ENCODE data around the gene TAB2.
"Not testable (repeated sequence)": the region's sequence is repeated elsewhere in the genome, so short reads cannot be mapped to it uniquely, and the experiment has no call there.

TAB2 gene

GRCh38 chr6:149455031-149455732 lies 137.7 kb downstream of the TAB2 start:
- no peak for DNase-seq (ENCODE audit: low read depth, low spot score)
- no peak for TF ChIP-seq CTCF (IDR thresholded peaks at IDR 0.05; ENCODE audit: insufficient read depth, low read length, missing control alignments)
- CTCF ChIA-PET = interaction anchor here (1.2 to 2.3 kb wide), 7 partner anchors 10 to 427 kb away, joined by 3 to 14 read pairs (median 7); no protein-coding TSS in a partner anchor
- no peak overlapping the region for H3K4me3 ChIP-seq (ENCODE audit: low read depth, low read length)
- POLR2A ChIA-PET = no interaction called here

GRCh38 chr6:149456311-149457021 lies 139.0 kb downstream of the TAB2 start:
- CTCF ChIA-PET = interaction anchor here (2.0 kb wide), 1 partner anchor 24 kb away, joined by 7 read pairs; no protein-coding TSS in a partner anchor
- TF ChIP-seq CTCF (IDR thresholded peaks at IDR 0.05; ENCODE audit: insufficient read depth, low read length, missing control alignments) = no peak
- H3K4me3 ChIP-seq (ENCODE audit: low read depth, low read length) = no peak overlapping the region
- POLR2A ChIA-PET = no interaction called here
- no peak for DNase-seq (ENCODE audit: low read depth, low spot score)

GRCh38 chr6:149457316-149457884 lies 139.9 kb downstream of the TAB2 start:
- ChIA-PET POLR2A (no interaction called here), CTCF (interaction anchor here (1.3 kb wide), 1 partner anchor 24 kb away, joined by 4 read pairs; no protein-coding TSS in a partner anchor)
- TF ChIP-seq CTCF (IDR thresholded peaks at IDR 0.05; ENCODE audit: insufficient read depth, low read length, missing control alignments) = no peak
- no peak overlapping the region for H3K4me3 ChIP-seq (ENCODE audit: low read depth, low read length)
- DNase-seq (ENCODE audit: low read depth, low spot score) = no peak

DNA sequence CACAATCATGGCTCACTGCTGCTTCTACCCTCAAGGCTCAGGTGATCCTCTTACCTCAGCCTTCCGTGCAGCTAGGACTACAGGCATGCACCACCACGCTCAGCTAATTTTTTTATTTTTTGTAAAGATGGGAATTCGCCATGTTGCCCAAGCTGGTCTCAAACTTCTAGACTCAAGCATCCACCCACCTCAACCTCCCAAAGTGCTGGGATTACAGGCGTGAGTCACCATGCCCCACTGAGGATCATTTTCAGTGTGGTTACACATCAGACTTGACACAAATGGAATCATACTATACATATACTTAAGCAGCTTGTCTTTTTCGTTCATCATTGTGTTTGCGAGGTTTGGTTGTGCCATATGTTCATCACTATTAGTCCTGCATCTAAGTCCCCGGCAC lies 140.7 kb downstream of the TAB2 start:
- no peak for DNase-seq (ENCODE audit: low read depth, low spot score)
- H3K4me3 ChIP-seq (ENCODE audit: low read depth, low read length) = no peak overlapping the region
- TF ChIP-seq CTCF (IDR thresholded peaks at IDR 0.05; ENCODE audit: insufficient read depth, low read length, missing control alignments) = no peak
- ChIA-PET CTCF (interaction anchor here (1.3 kb wide), 1 partner anchor 25 kb away, joined by 4 read pairs; no protein-coding TSS in a partner anchor), POLR2A (no interaction called here)

- no peak for TF ChIP-seq CTCF (IDR thresholded peaks at IDR 0.05; ENCODE audit: insufficient read depth, low read length, missing control alignments)
- ChIA-PET POLR2A (no interaction called here), CTCF (interaction anchor here (1.1 to 1.3 kb wide), 3 partner anchors 9 to 58 kb away, joined by 3 to 4 read pairs (median 3); no protein-coding TSS in a partner anchor)
- no peak for DNase-seq (ENCODE audit: low read depth, low spot score)
- no peak overlapping the region for H3K4me3 ChIP-seq (ENCODE audit: low read depth, low read length)
These were observed 141.3 kb downstream of the TAB2 start for GRCh38 chr6:149458806-149459205.

GRCh38 chr6:149459761-149460160 lies 142.2 kb downstream of the TAB2 start:
- H3K4me3 ChIP-seq (ENCODE audit: low read depth, low read length) = no peak overlapping the region
- no peak for TF ChIP-seq CTCF (IDR thresholded peaks at IDR 0.05; ENCODE audit: insufficient read depth, low read length, missing control alignments)
- CTCF ChIA-PET = interaction anchor here (1.2 kb wide), 1 partner anchor 57 kb away, joined by 3 read pairs; no protein-coding TSS in a partner anchor
- POLR2A ChIA-PET = no interaction called here
- DNase-seq (ENCODE audit: low read depth, low spot score) = no peak

DNA sequence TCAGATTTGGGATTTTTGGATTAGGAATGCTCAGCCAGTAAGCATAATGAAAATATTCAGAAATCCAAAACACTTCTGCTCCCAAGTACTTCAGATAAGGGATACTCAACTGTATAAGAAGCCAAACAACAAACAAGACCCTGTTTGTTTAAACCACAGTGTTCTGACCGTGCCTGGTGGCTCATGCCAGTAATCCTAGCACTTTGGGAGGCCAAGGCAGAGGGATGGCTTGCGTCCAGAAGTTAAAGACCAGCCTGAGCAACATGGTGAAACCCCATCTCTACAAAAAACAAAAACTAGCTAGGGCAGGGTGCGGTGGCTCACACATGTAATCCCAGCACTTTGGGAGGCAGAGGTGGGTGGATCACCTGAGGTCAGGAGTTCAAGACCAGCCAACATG lies 142.7 kb downstream of the TAB2 start:
- H3K4me3 ChIP-seq (ENCODE audit: low read depth, low read length); POLR2A ChIA-PET; DNase-seq (ENCODE audit: low read depth, low spot score): not testable (repeated sequence)
- CTCF ChIA-PET = interaction anchor here (1.2 kb wide), 1 partner anchor 57 kb away, joined by 3 read pairs; no protein-coding TSS in a partner anchor

Measured in AG04449 (cell line).